Gastrocnemius medialis (tissue), 4 donors: ENCODE results near the gene TANC1.

Experiments used
- CTCF ChIP-seq, 5 experiments: fragments of 450-650 bp in 3 of 5; fragments of 200-600 bp in 2 of 5; sonication (generic) in 2 of 5; IDR thresholded peaks in 4 of 5; conservative IDR thresholded peaks in 1 of 5; 1 replicate in 4 of 5; 2 replicates in 1 of 5; pipeline ENCODE4 v1.5.1; 2016 to 2019; ENCODE audit warnings: antibody characterized with exemption in 5 of 5, mild to moderate bottlenecking in 3 of 5, moderate library complexity in 3 of 5
- POLR2A ChIP-seq, 2 donors: fragments of 450-650 bp; IDR thresholded peaks; one replicate each; pipeline ENCODE4 v1.6.1; 2017; ENCODE audit warnings: antibody characterized with exemption in 2 of 2, mild to moderate bottlenecking in 2 of 2, moderate library complexity in 2 of 2

DNA sequence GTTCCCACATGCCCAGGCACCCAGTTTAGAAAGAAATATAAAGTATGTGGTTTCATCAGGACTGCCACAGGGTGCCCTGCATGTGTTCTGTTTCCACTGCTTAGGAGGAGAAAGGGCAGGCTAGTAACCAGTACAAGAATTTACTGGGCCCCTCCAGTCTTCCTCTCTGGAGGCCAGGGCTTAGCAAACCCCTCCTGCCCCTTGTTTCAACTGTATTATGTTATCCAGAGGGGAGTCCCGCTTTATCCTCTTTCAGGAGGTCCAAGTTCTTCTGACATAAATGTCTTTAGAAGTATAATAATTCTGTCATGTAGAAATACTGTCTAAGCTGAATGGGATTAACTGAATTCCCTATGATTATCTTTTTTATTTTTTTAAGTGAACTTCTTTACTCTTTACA lies 185.9 kb downstream of the TANC1 start:
- TF ChIP-seq CTCF (IDR thresholded peaks at IDR 0.05 in 4 of 5, conservative IDR thresholded peaks at IDR 0.05 in 1 of 5) (no peak), POLR2A (IDR thresholded peaks at IDR 0.05) (no peak)
